GM21786 (cell line): ENCODE results near the gene AGAP2.
"Not testable (repeated sequence)": the region's sequence is repeated elsewhere in the genome, so short reads cannot be mapped to it uniquely, and the experiment has no call there.

ENCODE experiments used
- ATAC-seq: cut with Tn5 transposase; IDR thresholded peaks from one replicate; pipeline ENCODE4 v1.9.1; 2021; ENCODE audit not compliant: unreplicated experiment

The AGAP2 gene

GRCh38 chr12:57724936-57725740, 13.4 kb downstream of the AGAP2 start:
- ATAC-seq = no peak

DNA sequence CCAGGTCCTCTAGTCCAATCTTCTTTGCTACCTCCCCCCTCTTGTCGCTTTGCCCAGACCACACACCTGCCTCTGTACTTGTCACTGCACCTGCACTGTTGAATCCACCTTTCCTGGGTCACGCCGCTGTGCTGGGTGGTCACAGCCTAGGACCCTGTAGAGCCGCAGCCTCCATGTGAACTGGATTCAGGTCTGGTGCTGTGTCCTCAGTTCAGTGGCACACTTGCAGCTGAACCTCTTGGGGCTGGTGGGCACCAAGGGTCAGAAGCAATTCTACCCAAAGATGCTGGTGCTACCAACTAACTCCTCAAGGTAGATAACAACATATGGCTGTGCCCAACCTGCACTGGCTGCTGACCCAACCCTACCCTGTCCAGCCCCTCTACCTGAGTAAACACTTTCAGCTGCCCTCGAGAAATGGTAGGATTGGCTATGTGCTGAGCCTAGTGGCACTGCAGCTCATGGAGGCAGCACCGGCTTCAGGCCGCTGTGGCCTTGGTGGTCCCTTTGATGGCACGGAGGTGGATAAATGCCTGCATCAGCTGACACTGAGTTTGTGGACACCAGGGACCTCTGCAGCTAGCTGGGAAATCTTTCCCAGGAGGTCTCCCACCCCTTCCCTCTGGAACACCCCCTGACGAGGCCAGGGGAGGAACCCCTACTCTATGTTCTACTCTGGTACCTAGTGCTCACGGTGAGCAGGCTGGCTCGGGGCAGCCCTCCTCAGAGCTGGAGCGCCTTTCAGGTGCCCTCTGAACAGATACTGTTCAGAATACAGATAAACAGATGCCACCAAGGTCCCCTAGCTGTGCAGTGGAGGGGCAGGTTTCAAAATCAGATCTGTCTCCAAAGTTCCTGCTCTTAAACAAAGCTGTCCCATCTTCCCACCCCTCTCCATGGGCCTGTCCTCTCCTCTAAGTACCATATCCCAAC, 14.3 kb downstream of the AGAP2 start:
- no peak for ATAC-seq

GRCh38 chr12:57723630-57723962, 14.9 kb downstream of the AGAP2 start:
- ATAC-seq = no peak

GRCh38 chr12:57722716-57723629, 15.6 kb downstream of the AGAP2 start:
- no peak for ATAC-seq

- ATAC-seq = not testable (repeated sequence)
Measured at GRCh38 chr12:57721846-57722608, 16.5 kb downstream of the AGAP2 start.

DNA sequence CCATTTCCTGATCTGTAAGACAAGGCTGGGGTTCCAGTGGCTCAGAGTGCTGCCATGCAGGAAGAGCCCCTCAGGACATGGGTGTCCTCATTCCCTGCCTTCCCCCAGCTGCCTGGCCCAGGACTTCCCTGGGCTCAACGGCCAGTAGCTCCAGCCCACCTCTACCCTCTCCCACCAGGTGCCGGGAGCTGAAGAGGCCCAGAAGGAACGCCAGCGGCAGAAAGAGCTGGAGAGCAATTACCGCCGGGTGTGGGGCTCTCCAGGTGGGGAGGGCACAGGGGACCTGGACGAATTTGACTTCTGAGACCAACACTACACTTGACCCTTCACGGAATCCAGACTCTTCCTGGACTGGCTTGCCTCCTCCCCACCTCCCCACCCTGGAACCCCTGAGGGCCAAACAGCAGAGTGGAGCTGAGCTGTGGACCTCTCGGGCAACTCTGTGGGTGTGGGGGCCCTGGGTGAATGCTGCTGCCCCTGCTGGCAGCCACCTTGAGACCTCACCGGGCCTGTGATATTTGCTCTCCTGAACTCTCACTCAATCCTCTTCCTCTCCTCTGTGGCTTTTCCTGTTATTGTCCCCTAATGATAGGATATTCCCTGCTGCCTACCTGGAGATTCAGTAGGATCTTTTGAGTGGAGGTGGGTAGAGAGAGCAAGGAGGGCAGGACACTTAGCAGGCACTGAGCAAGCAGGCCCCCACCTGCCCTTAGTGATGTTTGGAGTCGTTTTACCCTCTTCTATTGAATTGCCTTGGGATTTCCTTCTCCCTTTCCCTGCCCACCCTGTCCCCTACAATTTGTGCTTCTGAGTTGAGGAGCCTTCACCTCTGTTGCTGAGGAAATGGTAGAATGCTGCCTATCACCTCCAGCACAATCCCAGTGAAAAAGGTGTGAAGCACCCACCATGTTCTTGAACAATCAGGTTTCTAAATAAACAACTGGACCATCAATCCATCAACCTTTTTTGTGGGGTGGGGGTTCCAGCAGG, 17.6 kb downstream of the AGAP2 start:
- no peak for ATAC-seq

GRCh38 chr12:57719777-57720605, 18.6 kb downstream of the AGAP2 start:
- ATAC-seq = no peak

- no peak for ATAC-seq
Measured at GRCh38 chr12:57718641-57719528, 19.7 kb downstream of the AGAP2 start.

- no peak for ATAC-seq
Measured at GRCh38 chr12:57717846-57718640, 20.5 kb downstream of the AGAP2 start.

- no peak for ATAC-seq
Measured at GRCh38 chr12:57717131-57717530, 21.4 kb downstream of the AGAP2 start.

- no peak for ATAC-seq
Measured at GRCh38 chr12:57716305-57716704, 22.2 kb downstream of the AGAP2 start.

- no peak for ATAC-seq
Measured at GRCh38 chr12:57715786-57716185, 22.8 kb downstream of the AGAP2 start.

DNA sequence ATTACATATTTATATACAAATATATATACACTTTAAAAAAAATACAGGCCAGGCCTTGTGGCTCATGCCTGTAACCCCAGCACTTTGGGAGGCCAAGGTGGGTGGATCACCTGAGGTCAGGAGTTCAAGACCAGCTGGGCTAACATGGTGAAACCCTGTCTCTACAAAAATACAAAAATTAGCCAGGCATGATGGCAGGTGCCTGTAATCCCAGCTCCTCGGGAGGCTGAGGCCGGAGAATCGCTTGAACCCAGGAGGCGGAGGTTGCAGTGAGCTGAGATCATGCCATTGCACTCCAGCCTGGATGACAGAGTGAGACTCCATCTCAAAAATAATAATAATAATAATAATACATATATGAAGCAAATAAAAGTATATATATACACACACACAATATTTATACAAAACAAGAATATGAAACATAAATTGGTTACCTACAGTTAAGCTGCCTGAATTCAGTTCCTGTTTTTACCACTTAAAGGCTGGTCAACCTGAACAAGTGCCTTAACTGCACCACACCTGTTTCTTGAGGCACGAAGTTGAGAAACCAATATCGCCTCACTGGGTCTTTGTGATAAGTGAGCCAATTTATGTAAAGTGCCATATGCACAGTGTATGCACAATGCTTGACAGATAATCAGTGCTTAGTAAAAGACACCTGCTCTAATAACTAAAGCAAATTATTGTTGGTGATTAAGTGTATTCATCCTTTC, 23.4 kb downstream of the AGAP2 start:
- not testable (repeated sequence) for ATAC-seq

DNA sequence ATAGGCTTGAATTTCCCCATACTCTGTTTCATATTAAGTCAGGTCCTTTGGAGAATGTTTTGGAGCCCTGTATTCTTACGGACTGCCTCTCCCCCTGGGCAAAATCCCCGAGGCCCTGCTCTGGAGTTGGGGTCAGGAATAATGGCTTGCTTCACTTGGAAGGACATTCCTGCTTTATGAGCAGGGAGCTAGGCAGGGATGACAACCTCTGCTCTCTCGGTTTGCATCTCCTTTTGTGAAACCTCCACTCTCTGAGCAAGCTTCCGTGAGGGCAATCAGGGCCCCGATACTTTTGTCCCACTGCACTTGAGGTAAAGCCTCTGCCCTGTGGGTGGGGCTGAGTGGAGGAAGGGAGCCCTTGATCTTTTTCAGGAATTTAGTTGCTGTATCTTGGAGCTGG, 25.3 kb downstream of the AGAP2 start:
- ATAC-seq = no peak

- ATAC-seq = no peak
Measured at GRCh38 chr12:57712701-57713100, 25.8 kb downstream of the AGAP2 start.

DNA sequence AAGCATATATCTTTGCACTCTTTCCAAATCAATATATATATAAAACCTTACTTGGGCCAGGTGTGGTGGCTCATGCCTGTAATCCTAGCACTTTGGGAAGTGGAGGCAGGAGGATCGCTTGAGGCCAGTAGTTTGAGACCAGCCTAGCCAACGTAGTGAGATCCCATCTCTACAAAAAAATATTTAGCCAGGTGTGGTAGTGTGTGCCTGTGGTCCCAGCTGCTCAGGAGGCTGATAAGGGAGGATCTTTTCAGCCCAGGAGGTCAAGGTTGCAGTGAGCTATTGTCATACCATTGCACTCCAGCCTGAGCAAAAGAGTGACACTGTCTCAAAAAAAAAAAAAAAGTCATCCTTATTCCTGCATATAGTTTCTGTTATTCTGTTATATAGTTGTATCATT, 30.2 kb downstream of the AGAP2 start:
- ATAC-seq = no peak
